CMK (cell line): ENCODE results near the gene NOSTRIN.
A peak's percentile ranks its signal among the peaks of the same experiment; 100 is the strongest.
"Not testable (repeated sequence)": the region's sequence is repeated elsewhere in the genome, so short reads cannot be mapped to it uniquely, and the experiment has no call there.

Experiments
- DNase-seq: peaks from one replicate; pipeline ENCODE4 v3.0.0-alpha.2; 2010; ENCODE audit warnings: low read depth

Gene NOSTRIN, protein sequence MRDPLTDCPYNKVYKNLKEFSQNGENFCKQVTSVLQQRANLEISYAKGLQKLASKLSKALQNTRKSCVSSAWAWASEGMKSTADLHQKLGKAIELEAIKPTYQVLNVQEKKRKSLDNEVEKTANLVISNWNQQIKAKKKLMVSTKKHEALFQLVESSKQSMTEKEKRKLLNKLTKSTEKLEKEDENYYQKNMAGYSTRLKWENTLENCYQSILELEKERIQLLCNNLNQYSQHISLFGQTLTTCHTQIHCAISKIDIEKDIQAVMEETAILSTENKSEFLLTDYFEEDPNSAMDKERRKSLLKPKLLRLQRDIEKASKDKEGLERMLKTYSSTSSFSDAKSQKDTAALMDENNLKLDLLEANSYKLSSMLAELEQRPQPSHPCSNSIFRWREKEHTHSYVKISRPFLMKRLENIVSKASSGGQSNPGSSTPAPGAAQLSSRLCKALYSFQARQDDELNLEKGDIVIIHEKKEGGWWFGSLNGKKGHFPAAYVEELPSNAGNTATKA

DNA sequence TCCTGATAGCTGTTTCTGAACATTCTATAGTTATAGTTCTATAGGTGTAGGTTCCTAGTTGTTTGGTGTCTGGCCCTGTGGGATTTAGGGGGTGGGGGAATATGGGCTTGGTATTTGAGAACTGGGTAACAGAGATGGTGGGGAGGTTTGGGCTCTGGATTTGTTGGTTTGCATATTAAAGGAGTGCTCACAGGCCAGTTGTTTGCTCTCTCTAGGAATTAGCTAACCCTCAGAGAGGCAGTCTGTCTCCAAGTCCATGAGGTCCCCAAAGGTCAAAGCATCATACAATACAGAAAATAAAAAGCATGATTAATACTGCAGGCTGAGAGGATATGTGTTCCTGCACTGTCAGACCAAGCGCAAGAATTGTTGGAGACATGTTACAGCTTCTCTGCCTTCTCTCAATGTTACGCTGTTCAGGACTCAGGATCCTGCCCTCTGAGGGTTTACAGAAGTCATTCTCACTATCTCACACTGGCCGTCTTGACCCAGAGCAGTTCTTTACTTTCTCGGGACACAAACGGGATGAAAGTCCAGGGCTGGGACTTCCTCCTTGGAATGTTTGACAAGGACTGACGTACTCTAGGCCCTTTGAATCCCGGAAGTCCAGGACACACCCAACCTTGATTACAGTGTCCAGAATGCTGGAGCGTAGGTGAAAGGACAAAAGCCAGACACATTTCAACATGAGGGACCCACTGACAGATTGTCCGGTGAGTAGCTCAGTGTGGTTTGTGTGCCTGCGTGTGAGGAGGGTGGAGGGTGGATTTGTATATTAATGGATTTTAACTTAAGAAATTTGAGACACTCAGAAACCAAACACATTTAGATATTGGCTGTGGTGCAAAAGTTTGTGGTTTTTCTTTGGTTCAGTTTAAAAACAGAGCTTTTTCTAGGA is at the start of gene NOSTRIN:
Gene NOSTRIN, plus strand, starts transcription at position 677 of the 898 bp plus-strand sequence. Its CDS starts 10 bp downstream, at position 687.
- DNase-seq, result no peak

DNA sequence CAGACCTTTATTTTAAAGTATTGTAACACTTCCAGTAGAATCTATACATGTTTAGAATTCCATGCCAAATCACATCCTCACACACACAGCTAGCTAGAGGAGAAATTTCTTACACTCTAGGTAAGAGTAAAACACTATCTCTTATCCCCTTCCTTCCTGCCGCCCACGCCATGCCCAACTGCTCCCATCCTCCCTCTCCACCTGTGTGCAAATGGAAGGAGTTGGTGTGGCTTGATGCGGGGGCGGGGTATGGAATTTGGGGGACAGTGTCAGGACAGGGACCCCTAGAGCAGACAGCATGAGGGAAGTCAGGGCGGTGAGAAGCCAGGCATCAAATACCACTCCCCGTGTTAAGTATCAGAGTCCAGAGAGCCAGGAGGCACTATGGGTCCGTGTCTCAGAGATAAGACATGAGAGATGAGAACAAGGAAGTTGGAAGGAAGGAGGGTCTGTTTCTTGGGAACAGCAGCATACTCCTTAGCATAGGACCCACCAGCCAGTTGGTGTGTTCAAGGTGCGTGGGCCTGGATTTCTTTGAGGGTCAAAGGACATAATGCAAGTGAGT is 48.6 kb upstream of the NOSTRIN start:
- no peak for DNase-seq

DNA sequence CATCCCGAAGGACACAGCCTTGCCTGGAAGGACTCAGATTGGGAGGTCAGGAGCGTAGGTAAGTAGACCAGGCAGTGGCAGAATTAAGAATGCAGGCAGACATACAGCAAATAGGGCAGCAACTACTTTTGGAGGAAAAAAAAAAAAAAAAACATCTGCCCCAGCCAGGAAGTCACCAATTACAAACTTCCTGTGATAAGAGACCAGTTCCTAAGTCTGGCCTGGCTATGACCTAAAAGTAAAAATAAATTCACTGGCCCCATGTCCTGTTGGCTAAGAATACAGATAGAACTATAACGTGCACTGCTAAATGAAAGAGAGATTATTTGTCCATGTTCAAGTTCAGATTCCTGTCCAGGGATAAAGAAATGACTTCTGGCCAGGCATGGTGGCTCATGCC is 45.2 kb upstream of the NOSTRIN start:
- peak; percentile 32 for DNase-seq

DNA sequence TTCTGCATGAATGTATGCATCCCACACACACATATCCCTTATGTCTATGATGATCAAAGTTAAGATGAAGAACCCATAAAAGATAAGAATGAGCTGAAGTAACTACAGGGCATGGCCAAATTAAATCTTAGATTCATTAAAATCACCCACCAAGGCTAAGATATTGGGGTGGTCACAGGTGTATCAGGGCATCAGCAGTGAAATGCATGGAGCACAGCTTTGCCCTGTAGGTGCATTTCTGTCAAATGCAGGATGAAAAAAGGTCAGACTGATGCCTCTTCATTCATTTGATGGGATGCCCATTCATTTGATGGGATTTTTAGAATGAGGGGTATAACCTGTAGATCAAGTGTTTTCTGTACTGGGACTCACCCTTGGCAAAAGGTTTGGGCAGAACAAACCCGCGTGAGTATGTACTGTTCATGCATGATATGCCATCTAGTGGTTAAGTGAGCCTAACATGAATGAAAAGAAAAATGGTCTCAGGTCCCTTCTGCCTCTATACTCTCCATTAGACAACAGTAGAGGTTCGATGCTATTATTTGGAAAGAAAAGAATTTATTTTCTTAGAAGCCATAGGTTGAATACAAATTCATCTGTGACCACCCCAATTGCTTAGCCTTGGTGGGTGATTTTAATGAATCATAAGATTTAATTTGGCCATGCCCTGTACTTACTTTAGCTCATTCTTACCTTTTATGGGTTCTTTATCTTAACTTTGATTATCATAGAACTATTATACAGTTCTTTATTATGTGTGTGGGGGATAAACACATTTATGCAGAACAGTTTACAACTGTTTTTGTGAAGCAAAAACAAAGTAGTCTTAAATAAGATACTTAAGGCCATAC is 43.2 kb upstream of the NOSTRIN start:
- DNase-seq, result no peak

DNA sequence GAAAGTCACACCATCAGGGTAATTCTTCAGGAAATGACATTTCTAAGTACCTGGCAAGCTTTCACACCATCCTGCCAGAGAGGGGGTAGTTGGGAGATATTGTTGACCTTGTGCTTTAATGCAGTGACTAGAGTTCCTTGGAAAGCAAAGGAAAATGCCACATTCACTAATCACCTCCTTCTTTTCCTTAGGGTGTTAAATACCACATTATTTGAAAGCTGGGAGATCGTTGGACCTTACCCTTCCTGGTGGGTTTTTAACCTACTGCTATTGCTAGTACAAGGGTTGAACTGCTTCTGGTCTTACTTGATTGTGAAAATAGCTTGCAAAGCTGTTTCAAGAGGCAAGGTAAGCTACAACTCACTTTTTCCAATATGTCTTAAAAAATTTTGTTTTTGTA is 37.0 kb upstream of the NOSTRIN start:
- DNase-seq, result no peak

DNA sequence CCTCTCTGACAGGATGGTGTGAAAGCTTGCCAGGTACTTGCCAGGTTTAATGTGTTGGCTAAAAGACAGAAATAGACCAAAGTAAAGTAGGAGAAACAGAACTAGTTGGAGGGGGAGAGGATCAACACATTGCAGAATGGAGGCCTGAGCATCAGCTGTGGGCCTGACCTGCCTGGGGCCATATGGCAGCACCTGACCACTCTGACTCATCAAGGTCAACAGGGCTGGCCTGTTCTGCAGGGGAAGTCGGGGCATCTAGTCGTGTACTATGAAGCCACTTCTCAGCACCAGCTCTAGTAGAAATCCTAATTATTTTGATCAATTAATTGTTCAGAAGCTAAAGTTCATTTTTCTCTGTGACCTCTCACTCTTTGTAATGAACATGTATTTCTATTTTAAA is 35.8 kb upstream of the NOSTRIN start:
- no peak for DNase-seq

DNA sequence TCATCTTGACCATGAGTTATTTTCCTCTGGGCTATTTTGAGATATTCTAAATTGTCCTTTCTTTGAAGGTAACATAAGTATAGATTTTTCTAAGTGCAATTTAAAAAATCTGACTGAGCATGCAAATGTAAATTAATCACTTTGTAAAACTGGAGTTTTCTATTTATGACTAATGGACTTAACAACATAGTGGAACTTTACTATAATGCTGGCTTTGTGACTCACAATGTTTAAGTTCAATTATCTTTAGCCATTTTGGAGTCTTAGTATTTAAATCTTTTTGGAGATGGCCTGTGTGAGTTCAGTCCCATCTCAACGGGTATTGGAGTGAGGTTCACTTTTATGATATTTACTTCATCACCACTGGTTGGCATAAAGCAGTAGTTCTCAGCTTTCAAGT is 35.2 kb upstream of the NOSTRIN start:
- DNase-seq, result no peak

DNA sequence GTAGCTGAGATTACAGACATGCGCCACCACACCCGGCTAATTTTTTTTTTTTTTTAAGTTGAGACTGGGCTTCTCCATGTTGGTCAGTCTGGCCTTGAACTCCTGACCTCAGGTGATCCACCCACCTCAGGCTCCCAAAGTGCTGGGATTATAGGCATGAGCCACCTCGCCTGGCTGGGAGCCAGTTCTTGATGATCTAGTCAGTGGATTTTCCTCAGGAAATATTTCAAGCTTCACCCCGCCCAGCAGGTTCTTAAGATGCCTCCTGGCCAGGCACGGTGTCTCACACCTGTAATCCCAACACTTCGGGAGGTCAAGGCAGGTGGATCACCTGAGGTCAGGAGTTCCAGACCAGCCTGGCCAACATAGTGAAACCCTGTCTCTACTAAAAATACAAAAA is 34.1 kb upstream of the NOSTRIN start:
- not testable (repeated sequence) for DNase-seq

DNA sequence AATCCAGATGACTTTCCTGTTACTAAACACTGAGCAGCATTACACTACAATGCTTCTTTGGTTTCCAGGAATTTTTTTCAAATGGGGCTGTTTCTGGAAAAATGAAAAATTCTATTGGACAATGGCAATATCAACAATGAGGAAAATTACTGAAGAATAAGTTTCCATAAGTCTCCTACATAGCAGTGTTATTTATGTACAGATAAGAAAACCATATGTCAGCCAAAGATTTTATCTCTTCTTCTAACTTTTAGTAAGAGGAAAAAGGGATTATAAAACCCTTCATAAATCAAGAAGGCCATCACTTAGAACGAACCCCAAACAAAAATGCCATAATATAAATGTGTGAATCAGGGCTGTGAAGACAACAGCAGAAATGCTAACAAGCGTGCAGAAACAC is 31.6 kb upstream of the NOSTRIN start:
- no peak for DNase-seq

DNA sequence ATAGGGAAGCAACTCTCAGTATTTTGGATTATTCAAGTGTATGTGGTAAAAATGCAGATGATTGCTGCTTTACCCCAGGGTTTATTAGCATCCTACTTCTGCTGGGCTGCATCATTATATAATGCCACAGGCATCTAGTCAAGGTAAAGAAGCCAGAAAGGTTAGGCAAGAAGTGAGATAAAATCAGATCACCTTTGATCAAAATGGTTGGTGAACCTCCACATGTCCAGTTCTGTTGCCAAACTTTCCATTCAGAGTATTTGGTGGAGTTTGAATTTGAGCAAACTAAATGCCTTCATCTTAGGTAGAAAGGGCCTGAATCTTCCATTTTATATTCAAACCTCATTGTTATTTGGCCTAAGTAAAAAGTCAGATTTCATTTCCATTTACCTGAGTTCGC is 29.7 kb upstream of the NOSTRIN start:
- DNase-seq, result no peak

DNA sequence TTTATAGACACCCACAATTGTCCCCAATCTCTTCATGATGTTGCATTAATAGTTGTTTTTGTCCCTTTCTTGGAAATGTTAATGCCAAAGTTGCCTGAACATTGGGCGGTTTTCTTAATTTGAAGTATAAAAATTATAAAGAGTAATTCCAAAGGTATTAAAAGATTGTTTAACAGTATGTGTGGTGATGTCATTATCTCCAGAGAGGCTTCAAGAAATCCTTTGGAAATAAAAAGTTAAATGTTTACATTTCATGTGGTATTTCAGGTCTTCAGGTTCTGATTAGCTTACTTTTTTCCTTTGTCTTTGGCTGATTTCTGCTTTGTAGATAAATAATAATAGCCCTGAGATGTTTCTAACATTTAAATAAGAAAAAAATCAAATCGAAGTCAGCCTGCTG is 29.3 kb upstream of the NOSTRIN start:
- DNase-seq, result no peak

DNA sequence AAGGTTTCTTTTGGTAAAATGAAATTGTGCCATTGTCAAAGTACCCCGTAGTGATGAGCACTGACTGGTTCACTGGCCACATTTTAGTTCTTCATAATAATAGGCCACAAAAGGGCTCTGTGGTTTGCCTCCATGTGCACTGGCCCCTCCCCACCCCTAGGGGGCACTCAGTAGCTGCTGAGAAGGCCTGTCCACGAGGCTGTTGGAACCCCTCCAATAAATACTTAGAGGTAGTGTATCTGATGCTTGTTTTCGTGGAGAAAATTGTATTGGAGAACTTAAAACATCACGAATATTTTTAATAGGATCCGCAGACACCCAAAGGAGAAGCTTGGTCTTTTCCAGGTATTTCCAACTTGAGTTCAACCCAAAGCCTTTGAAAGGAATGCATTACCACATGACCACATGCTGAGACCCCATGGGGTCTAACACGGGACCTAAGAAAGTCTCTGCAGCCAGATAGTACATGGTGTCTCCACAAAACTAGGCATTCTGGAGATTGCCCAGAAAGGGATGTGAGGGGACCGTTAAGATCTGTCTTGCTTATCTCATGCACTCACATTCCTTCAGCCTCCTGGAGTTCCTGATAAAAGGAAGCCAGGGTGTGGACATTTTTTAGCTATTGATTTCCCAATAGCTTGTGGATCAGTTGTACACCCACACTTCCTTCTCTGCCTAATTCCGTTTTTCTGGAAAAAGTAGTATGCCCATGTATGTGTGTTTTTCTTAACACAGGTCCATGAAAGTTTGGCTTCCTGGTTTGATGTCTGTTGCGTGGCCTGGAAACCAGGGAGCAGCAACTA is 28.5 kb upstream of the NOSTRIN start:
- DNase-seq, result peak; percentile 68

DNA sequence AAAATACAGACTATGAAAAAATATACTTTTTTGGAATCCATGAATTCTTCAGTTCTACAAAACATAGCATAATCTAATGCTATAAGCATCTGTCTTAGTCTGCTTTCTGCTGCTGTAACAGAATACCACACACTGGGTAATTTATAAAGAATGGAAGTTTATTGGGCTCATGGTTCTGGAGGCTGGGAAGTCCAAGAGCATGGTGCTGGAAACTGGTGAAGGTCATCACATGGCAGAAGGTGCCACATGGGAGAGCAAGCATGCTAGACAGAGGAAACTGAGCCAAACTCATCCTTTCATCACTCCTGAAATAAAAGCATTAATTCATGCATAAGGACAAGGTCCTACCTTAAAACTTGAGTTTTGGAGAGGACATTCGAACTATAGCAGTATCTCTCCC is 26.6 kb upstream of the NOSTRIN start:
- no peak for DNase-seq

DNA sequence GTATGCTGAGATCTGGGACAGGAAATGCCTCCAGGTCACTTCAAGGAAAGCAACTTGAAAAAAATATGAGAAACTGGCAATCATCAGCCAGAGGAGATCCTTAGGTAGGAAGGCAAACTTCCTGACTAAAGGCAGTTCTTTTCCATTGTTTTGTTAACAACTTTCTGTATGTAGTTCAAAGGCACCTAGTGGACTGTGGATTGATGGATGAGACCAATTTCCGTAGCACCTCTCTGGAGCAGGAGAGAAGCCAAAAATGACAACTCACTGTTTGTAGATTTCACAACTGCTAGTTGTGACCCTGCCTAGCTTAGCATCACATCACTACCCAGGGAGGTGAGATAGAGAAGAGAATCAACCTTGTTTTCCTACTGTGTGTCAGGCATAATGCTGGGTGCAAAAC is 21.8 kb upstream of the NOSTRIN start:
- no peak for DNase-seq

DNA sequence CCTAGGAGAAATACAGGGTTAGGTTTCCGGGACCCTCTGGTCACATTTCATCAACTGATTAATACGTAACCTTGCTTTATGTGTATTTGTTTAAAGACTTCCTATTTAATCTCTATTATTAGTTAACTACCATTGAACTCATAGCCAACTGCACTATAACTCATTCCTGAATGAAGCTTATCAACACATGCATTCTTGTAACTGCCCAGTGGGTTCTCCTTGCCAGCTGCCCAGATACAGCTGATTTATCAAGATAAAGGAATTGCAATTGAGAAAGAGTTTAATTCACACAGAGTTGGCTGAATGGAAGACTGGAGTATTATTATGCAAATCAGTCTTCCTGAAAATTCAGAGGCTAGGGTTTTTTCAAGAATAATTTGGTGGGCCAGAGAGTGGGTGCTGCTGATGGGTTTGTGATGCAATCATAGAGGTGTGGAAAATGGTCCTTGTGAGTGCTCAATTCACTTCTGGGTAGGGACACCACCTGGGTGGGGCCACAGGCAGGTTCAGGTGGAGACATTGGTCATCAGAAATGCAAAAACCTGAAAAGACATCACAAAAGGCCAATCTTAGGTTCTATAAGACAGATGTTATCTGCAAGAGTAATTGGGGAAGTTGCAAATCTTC is 21.1 kb upstream of the NOSTRIN start:
- DNase-seq, result no peak

DNA sequence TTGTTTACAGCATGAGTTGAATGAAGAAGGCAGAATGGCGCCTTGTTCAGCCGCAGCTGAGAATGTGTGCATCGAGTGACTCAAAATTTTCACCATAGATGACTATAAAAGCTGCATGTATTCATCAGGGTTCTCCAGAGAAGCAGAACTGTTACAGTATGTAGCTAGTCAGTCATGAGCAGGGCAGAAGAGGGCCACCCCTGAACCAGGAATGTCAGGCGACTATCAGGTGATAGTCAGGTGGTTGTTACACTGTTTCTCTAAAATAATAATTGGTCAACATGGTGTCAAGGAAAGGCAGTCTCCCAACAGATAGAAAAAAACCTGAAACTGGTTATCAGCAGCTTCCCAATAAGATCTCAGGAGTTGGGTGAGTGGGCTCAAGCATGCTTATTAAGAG is 20.2 kb upstream of the NOSTRIN start:
- DNase-seq, result no peak

DNA sequence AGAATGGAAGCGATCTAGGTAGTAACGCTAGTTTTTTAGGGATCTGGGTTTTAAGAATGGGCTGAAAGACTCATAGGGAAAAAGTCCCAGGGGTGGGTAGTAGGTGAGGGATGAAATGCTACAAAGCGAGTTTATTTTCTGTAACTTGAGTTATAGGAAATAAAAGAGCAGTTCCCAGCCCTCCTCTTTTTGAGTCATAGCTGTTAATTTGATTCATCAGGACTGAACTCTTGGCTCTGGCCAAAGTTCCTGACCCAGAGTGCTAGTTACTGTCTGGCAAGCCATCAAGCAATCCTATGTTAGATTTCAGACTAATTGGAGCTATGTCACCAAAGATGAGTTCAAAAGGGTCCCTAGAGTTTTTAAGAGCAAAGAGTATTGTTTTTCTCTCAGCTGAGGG is 17.4 kb upstream of the NOSTRIN start:
- DNase-seq, result no peak

DNA sequence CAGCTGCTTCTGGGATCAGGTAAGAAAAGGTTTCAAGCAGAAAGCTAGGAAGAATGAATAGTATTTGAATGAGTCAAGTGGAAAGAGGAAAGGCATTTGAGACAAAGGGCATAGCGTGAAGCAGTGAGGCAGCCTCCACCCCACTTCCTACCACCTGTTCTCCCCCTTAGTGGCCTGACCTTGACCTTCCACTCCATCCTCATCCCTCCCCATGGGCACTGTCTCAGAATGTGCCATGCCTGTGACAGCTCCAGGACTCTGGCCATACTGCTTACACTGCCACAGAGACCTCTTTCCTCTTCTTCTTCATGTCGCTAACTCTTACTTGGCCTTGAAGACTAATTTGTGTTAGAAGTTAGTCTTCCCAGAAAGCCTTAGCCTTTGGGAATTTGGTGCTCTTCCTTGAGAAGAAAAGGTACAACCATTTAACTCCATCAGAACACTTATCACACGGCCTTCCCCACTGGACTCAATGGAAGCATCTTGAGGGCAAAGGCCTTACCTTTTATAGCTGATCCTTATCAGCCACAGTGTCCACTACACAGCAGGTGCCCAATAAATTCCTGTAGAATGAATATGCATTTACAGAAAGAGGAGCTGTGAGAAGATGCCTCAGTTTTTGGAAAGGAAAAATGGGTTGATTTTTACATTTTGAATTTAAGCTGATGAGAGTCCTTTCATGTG is 15.2 kb upstream of the NOSTRIN start:
- DNase-seq, result no peak

DNA sequence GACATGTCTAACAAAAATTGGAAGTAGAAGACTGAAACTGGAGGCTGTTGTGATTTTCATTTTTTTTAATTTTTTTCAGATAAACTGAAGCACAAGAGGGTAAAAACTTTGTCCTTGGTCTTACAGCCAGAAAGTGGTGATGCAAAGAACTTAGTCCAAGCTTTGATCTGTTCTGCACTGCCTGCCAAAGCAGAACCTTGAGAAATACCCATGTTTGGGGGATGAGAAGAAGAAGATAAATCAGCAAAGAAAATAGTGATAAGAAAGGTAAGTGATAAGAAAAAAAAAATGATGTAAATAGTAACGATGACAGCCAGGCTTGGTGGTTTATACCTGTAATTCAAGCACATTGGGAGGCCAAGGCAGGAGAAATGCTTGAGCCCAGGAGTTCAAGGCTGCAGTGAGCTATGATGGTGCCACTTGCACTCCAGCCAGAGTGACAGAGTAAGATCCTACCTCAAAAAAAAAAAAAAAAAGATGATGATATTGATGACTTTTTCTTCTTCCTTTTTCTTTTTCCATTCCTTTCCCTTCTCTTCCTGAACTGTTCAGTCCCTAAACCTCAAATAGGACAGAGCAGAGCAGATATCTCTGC is 14.6 kb upstream of the NOSTRIN start:
- no peak for DNase-seq
